ENCODE data around the gene GPR157. TPM values are rescaled to one million over a fixed set of nuclear protein-coding genes. Genes with fewer than 3 reads are reported as not detected.
A peak's percentile ranks its signal among the peaks of the same experiment; 100 is the strongest.

GPR157 gene
- total and polyA plus RNA-seq, 2 of the 13 experiments (the other 11 are each of a cell fraction or from before 2014, with no cell fraction given): 10.1 to 19.2 TPM

- TF ChIP-seq, protein P1, sequence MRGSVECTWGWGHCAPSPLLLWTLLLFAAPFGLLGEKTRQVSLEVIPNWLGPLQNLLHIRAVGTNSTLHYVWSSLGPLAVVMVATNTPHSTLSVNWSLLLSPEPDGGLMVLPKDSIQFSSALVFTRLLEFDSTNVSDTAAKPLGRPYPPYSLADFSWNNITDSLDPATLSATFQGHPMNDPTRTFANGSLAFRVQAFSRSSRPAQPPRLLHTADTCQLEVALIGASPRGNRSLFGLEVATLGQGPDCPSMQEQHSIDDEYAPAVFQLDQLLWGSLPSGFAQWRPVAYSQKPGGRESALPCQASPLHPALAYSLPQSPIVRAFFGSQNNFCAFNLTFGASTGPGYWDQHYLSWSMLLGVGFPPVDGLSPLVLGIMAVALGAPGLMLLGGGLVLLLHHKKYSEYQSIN (CRISPR knock-in tag; IDR thresholded peaks at IDR 0.05; ENCODE audit: borderline replicate concordance): no peak
- no peak for TF ChIP-seq EZH2 (conservative IDR thresholded peaks at IDR 0.05; ENCODE audit: low read depth, low read length)
- TF ChIP-seq MXI1 (IDR thresholded peaks at IDR 0.05; ENCODE audit: borderline replicate concordance, low read depth, low read length): peak; percentile 13; the same call in 1 of the 3 replicates
- TF ChIP-seq NFYB (CRISPR knock-in tag; IDR thresholded peaks at IDR 0.05): no peak
- no peak for TF ChIP-seq U2AF1 (optimal IDR thresholded peaks at IDR 0.05; ENCODE audit: low read depth, low read length)
- no peak for TF ChIP-seq POLR2A (IDR thresholded peaks at IDR 0.05; ENCODE audit: insufficient read depth in 1 of 2, low read depth in 2 of 2, low read length in 2 of 2)
- TF ChIP-seq TBX2 (CRISPR knock-in tag; IDR thresholded peaks at IDR 0.05; ENCODE audit: borderline replicate concordance): no peak
- TF ChIP-seq HNRNPLL (IDR thresholded peaks at IDR 0.05; ENCODE audit: low read depth, low read length, poor library complexity, severe bottlenecking): no peak
- no peak for TF ChIP-seq GFI1 (CRISPR knock-in tag; IDR thresholded peaks at IDR 0.05; ENCODE audit: borderline replicate concordance)
- TF ChIP-seq STAG1 (CRISPR knock-in tag; IDR thresholded peaks at IDR 0.05): peak; percentile 12; the same call in 1 of the 2 replicates
- TF ChIP-seq CTCF (CRISPR knock-in tag; IDR thresholded peaks at IDR 0.05): peak; percentile 52
- TF ChIP-seq MED1 (CRISPR knock-in tag; IDR thresholded peaks at IDR 0.05): no peak
- TF ChIP-seq ZZZ3 (CRISPR knock-in tag; IDR thresholded peaks at IDR 0.05; ENCODE audit: borderline replicate concordance): no peak
- TF ChIP-seq, protein P2, sequence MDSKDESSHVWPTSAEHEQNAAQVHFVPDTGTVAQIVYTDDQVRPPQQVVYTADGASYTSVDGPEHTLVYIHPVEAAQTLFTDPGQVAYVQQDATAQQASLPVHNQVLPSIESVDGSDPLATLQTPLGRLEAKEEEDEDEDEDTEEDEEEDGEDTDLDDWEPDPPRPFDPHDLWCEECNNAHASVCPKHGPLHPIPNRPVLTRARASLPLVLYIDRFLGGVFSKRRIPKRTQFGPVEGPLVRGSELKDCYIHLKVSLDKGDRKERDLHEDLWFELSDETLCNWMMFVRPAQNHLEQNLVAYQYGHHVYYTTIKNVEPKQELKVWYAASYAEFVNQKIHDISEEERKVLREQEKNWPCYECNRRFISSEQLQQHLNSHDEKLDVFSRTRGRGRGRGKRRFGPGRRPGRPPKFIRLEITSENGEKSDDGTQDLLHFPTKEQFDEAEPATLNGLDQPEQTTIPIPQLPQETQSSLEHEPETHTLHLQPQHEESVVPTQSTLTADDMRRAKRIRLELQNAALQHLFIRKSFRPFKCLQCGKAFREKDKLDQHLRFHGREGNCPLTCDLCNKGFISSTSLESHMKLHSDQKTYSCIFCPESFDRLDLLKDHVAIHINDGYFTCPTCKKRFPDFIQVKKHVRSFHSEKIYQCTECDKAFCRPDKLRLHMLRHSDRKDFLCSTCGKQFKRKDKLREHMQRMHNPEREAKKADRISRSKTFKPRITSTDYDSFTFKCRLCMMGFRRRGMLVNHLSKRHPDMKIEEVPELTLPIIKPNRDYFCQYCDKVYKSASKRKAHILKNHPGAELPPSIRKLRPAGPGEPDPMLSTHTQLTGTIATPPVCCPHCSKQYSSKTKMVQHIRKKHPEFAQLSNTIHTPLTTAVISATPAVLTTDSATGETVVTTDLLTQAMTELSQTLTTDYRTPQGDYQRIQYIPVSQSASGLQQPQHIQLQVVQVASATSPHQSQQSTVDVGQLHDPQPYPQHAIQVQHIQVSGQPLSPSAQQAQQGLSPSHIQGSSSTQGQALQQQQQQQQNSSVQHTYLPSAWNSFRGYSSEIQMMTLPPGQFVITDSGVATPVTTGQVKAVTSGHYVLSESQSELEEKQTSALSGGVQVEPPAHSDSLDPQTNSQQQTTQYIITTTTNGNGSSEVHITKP (CRISPR knock-in tag; IDR thresholded peaks at IDR 0.05; ENCODE audit: low read depth): no peak
- no peak for TF ChIP-seq ZSCAN12 (CRISPR knock-in tag; IDR thresholded peaks at IDR 0.05)
- no peak for TF ChIP-seq ZBTB7A (CRISPR knock-in tag; IDR thresholded peaks at IDR 0.05)
Observed at GRCh38 chr1:9058465-9058864, 70.4 kb downstream of the GPR157 start (continued).

Measured in HepG2 (cell line).